Ovary (tissue), 3 donors: Measurements from ENCODE around the gene BTRC.

Source experiments
- POLR2A ChIP-seq: fragments of 450-650 bp; IDR thresholded peaks from one replicate; pipeline ENCODE4 v1.6.1; 2017; ENCODE audit warnings: antibody characterized with exemption, mild to moderate bottlenecking, moderate library complexity
- TF ChIP-seq, protein P1 (sequence below), 3 donors: fragments of 450-650 bp in 2 of 3; fragments of 200-600 bp in 1 of 3; IDR thresholded peaks; one replicate each; pipeline versions ENCODE4 v1.5.1 to v1.8.0; 2016 to 2022; ENCODE audit warnings: antibody characterized with exemption in 3 of 3, mild to moderate bottlenecking in 1 of 3
- donor health status: DM: no; HTN: no; CAD: no.

DNA sequence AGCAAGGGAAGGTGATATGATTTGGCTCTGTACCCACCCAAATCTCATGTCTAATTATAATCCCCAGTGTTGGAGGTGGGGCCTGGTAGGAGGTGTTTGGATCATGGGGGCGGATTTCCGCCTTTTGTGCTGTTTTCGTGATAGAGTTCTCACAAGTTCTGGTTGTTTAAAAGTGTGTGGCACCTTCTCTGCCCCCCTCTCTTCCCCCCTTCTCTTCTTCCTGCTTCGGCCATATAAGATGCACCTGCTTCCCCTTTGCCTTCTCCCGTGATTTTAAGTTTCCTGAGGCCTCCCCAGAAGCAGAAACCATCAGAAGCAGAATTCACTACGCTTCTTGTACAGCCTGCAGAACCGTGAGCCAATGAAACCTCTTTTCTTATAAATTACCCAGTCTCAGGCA, 21.1 kb downstream of the BTRC start:
- TF ChIP-seq, protein P1, sequence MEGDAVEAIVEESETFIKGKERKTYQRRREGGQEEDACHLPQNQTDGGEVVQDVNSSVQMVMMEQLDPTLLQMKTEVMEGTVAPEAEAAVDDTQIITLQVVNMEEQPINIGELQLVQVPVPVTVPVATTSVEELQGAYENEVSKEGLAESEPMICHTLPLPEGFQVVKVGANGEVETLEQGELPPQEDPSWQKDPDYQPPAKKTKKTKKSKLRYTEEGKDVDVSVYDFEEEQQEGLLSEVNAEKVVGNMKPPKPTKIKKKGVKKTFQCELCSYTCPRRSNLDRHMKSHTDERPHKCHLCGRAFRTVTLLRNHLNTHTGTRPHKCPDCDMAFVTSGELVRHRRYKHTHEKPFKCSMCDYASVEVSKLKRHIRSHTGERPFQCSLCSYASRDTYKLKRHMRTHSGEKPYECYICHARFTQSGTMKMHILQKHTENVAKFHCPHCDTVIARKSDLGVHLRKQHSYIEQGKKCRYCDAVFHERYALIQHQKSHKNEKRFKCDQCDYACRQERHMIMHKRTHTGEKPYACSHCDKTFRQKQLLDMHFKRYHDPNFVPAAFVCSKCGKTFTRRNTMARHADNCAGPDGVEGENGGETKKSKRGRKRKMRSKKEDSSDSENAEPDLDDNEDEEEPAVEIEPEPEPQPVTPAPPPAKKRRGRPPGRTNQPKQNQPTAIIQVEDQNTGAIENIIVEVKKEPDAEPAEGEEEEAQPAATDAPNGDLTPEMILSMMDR (IDR thresholded peaks at IDR 0.05) = no peak
- TF ChIP-seq POLR2A = no peak
